HG03439 (cell line): ENCODE results near the gene C17orf107.

ENCODE experiments used
- ATAC-seq: cut with Tn5 transposase; IDR thresholded peaks from one replicate; pipeline ENCODE4 v1.9.1; 2021; ENCODE audit warnings: mild to moderate bottlenecking, moderate library complexity; ENCODE audit not compliant: unreplicated experiment

The C17orf107 gene

GRCh38 chr17:4870855-4871254 lies 28.5 kb upstream of the C17orf107 start:
- ATAC-seq, result no peak

- ATAC-seq, result no peak
Observed at GRCh38 chr17:4872786-4873185, 26.6 kb upstream of the C17orf107 start.

- ATAC-seq, result no peak
Observed at GRCh38 chr17:4877089-4877488, 22.2 kb upstream of the C17orf107 start.

GRCh38 chr17:4879601-4880000 lies 19.7 kb upstream of the C17orf107 start:
- ATAC-seq, result no peak

GRCh38 chr17:4880857-4881256 lies 18.5 kb upstream of the C17orf107 start:
- ATAC-seq, result no peak

GRCh38 chr17:4881761-4882555 lies 17.4 kb upstream of the C17orf107 start:
- no peak for ATAC-seq

GRCh38 chr17:4884489-4884888 lies 14.8 kb upstream of the C17orf107 start:
- no peak for ATAC-seq

- ATAC-seq, result no peak
Observed at GRCh38 chr17:4886830-4887229, 12.5 kb upstream of the C17orf107 start.

- ATAC-seq, result no peak
Observed at GRCh38 chr17:4887581-4887980, 11.8 kb upstream of the C17orf107 start.

- no peak for ATAC-seq
Observed at GRCh38 chr17:4891411-4892410, 7.6 kb upstream of the C17orf107 start.

GRCh38 chr17:4892499-4893221 lies 6.7 kb upstream of the C17orf107 start:
- ATAC-seq, result no peak

- ATAC-seq, result no peak
Observed at GRCh38 chr17:4893272-4893671, 6.1 kb upstream of the C17orf107 start.

GRCh38 chr17:4893721-4894560 lies 5.4 kb upstream of the C17orf107 start:
- ATAC-seq, result no peak

- ATAC-seq, result no peak
Observed at GRCh38 chr17:4895121-4895520, 4.2 kb upstream of the C17orf107 start.

- no peak for ATAC-seq
Observed at GRCh38 chr17:4895657-4896331, 3.5 kb upstream of the C17orf107 start.

- no peak for ATAC-seq
Observed at GRCh38 chr17:4896332-4897197, 2.8 kb upstream of the C17orf107 start.

GRCh38 chr17:4897198-4897687 lies 2.1 kb upstream of the C17orf107 start:
- ATAC-seq, result no peak

GRCh38 chr17:4897785-4898184 lies 1.6 kb upstream of the C17orf107 start:
- no peak for ATAC-seq

GRCh38 chr17:4898351-4898750 lies 985 bp upstream of the C17orf107 start:
- ATAC-seq, result no peak
